Measurements from ENCODE around the gene AP1G1.

AP1G1 gene

GRCh38 chr16:71808593-71809459 is at the start of gene AP1G1:
Gene AP1G1 (minus strand): TSS chr16:71808834. CDS start chr16:71789479, 19,355 bp downstream.
- Mint-ChIP-seq H3K4me3 (peak within 1 kb of the TSS; percentile 100), H3K36me3 (ENCODE audit: low read depth) (peaks cover 43% of the 10 kb centered on the region), H3K27me3 (no peaks in the 10 kb centered on the region), H3K4me1 (ENCODE audit: low read depth) (peaks cover 19% of the 10 kb centered on the region), H3K9me3 (no peaks in the 10 kb centered on the region), H3K27ac (peak within 1 kb of the TSS; percentile 98)
- intact Hi-C loops (cut with micrococcal nuclease), result loop anchor here (1.0 to 5.0 kb wide), 4 partner anchors 38 to 87 kb away; partner anchors contain the start of gene ZNF821

- Mint-ChIP-seq H3K27me3 (no peaks in the 10 kb centered on the region), H3K4me1 (ENCODE audit: low read depth) (peaks cover 7% of the 10 kb centered on the region), H3K36me3 (ENCODE audit: low read depth) (peaks cover 85% of the 10 kb centered on the region), H3K9me3 (no peaks in the 10 kb centered on the region), H3K27ac (no peak overlapping the region), H3K4me3 (no peak overlapping the region)
- intact Hi-C loops (cut with micrococcal nuclease), result no loop called here
These were observed 47.5 kb upstream of the AP1G1 start for GRCh38 chr16:71855937-71856662.

- peaks cover 85% of the 10 kb centered on the region for H3K36me3 Mint-ChIP-seq (ENCODE audit: low read depth)
- H3K9me3 Mint-ChIP-seq, result no peaks in the 10 kb centered on the region
- intact Hi-C loops (cut with micrococcal nuclease), result no loop called here
- H3K27me3 Mint-ChIP-seq, result no peaks in the 10 kb centered on the region
- peaks cover 7% of the 10 kb centered on the region for H3K4me1 Mint-ChIP-seq (ENCODE audit: low read depth)
- H3K4me3 Mint-ChIP-seq, result no peak overlapping the region
- H3K27ac Mint-ChIP-seq, result no peak overlapping the region
These were observed 45.8 kb upstream of the AP1G1 start for GRCh38 chr16:71854369-71854948.

- Mint-ChIP-seq H3K4me3 (no peak overlapping the region), H3K27ac (no peak overlapping the region), H3K36me3 (ENCODE audit: low read depth) (peaks cover 85% of the 10 kb centered on the region), H3K9me3 (no peaks in the 10 kb centered on the region), H3K4me1 (ENCODE audit: low read depth) (peaks cover 7% of the 10 kb centered on the region), H3K27me3 (no peaks in the 10 kb centered on the region)
- intact Hi-C loops (cut with micrococcal nuclease), result no loop called here
These were observed 44.8 kb upstream of the AP1G1 start for GRCh38 chr16:71853413-71853812.

GRCh38 chr16:71852561-71852960 is 43.9 kb upstream of the AP1G1 start:
- intact Hi-C loops (cut with micrococcal nuclease), result no loop called here

GRCh38 chr16:71852158-71852557 is 43.5 kb upstream of the AP1G1 start:
- Mint-ChIP-seq H3K9me3 (no peaks in the 10 kb centered on the region), H3K27ac (no peak overlapping the region), H3K4me3 (no peak overlapping the region), H3K4me1 (ENCODE audit: low read depth) (peaks cover 12% of the 10 kb centered on the region), H3K36me3 (ENCODE audit: low read depth) (peaks cover 92% of the 10 kb centered on the region), H3K27me3 (no peaks in the 10 kb centered on the region)
- intact Hi-C loops (cut with micrococcal nuclease), result no loop called here

More at GRCh38 chr16:71852561-71852960, 43.9 kb upstream of the AP1G1 start:
- Mint-ChIP-seq H3K4me1 (ENCODE audit: low read depth) (peaks cover 8% of the 10 kb centered on the region), H3K27ac (no peak overlapping the region), H3K4me3 (no peak overlapping the region), H3K27me3 (no peaks in the 10 kb centered on the region), H3K9me3 (no peaks in the 10 kb centered on the region), H3K36me3 (ENCODE audit: low read depth) (peaks cover 90% of the 10 kb centered on the region)

- Mint-ChIP-seq H3K9me3 (no peaks in the 10 kb centered on the region), H3K36me3 (ENCODE audit: low read depth) (peaks cover 92% of the 10 kb centered on the region), H3K4me3 (no peak overlapping the region), H3K4me1 (ENCODE audit: low read depth) (peaks cover 16% of the 10 kb centered on the region), H3K27me3 (no peaks in the 10 kb centered on the region), H3K27ac (no peak overlapping the region)
- intact Hi-C loops (cut with micrococcal nuclease), result no loop called here
These were observed 43.1 kb upstream of the AP1G1 start for GRCh38 chr16:71851746-71852145.

- H3K4me3 Mint-ChIP-seq, result no peak overlapping the region
- H3K27me3 Mint-ChIP-seq, result no peaks in the 10 kb centered on the region
- H3K9me3 Mint-ChIP-seq, result no peaks in the 10 kb centered on the region
- H3K4me1 Mint-ChIP-seq (ENCODE audit: low read depth), result peaks cover 27% of the 10 kb centered on the region
- no peak overlapping the region for H3K27ac Mint-ChIP-seq
- intact Hi-C loops (cut with micrococcal nuclease), result loop anchor here (5.0 kb wide), 1 partner anchor 34 kb away; the partner anchor contains the start of gene ZNF821
- peaks cover 76% of the 10 kb centered on the region for H3K36me3 Mint-ChIP-seq (ENCODE audit: low read depth)
These were observed 40.0 kb upstream of the AP1G1 start for GRCh38 chr16:71848622-71849021.

GRCh38 chr16:71847096-71847495 is 38.5 kb upstream of the AP1G1 start:
- no peaks in the 10 kb centered on the region for H3K27me3 Mint-ChIP-seq
- H3K4me1 Mint-ChIP-seq (ENCODE audit: low read depth), result peaks cover 27% of the 10 kb centered on the region
- peaks cover 60% of the 10 kb centered on the region for H3K36me3 Mint-ChIP-seq (ENCODE audit: low read depth)
- H3K9me3 Mint-ChIP-seq, result no peaks in the 10 kb centered on the region
- intact Hi-C loops (cut with micrococcal nuclease), result loop anchor here (2.0 to 5.0 kb wide), 2 partner anchors 35 to 38 kb away; partner anchors contain the start of genes AP1G1 and ZNF821
- no peak overlapping the region for H3K27ac Mint-ChIP-seq
- H3K4me3 Mint-ChIP-seq, result peak overlapping the region; percentile 90

- Mint-ChIP-seq H3K4me1 (ENCODE audit: low read depth) (peaks cover 22% of the 10 kb centered on the region), H3K4me3 (peak overlapping the region; percentile 90), H3K9me3 (no peaks in the 10 kb centered on the region), H3K27me3 (no peaks in the 10 kb centered on the region), H3K27ac (peak overlapping the region; percentile 96), H3K36me3 (ENCODE audit: low read depth) (peaks cover 54% of the 10 kb centered on the region)
- intact Hi-C loops (cut with micrococcal nuclease), result loop anchor here (2.0 to 5.0 kb wide), 2 partner anchors 36 to 38 kb away; partner anchors contain the start of genes AP1G1 and ZNF821
These were observed 37.8 kb upstream of the AP1G1 start for GRCh38 chr16:71846431-71846830.

GRCh38 chr16:71845639-71846430 is 37.2 kb upstream of the AP1G1 start, which contains the start of gene ATXN1L:
Gene ATXN1L (plus strand): TSS chr16:71845976. CDS start chr16:71849741, 3,765 bp downstream.
- Mint-ChIP-seq H3K4me3 (peak within 1 kb of the TSS; percentile 90), H3K36me3 (ENCODE audit: low read depth) (peaks cover 48% of the 10 kb centered on the region), H3K27ac (peak within 1 kb of the TSS; percentile 96), H3K27me3 (no peaks in the 10 kb centered on the region), H3K4me1 (ENCODE audit: low read depth) (peaks cover 20% of the 10 kb centered on the region), H3K9me3 (no peaks in the 10 kb centered on the region)
- intact Hi-C loops (cut with micrococcal nuclease), result loop anchor here (2.0 to 5.0 kb wide), 2 partner anchors 36 to 37 kb away; partner anchors contain the start of genes AP1G1 and ZNF821

- intact Hi-C loops (cut with micrococcal nuclease), result no loop called here
- H3K4me1 Mint-ChIP-seq (ENCODE audit: low read depth), result peaks cover 20% of the 10 kb centered on the region
- no peak overlapping the region for H3K4me3 Mint-ChIP-seq
- H3K27ac Mint-ChIP-seq, result no peak overlapping the region
- H3K27me3 Mint-ChIP-seq, result no peaks in the 10 kb centered on the region
- no peaks in the 10 kb centered on the region for H3K9me3 Mint-ChIP-seq
- H3K36me3 Mint-ChIP-seq (ENCODE audit: low read depth), result peaks cover 25% of the 10 kb centered on the region
These were observed 34.9 kb upstream of the AP1G1 start for GRCh38 chr16:71843572-71843971.

GRCh38 chr16:71840052-71840451 is 31.4 kb upstream of the AP1G1 start:
- H3K27me3 Mint-ChIP-seq, result no peaks in the 10 kb centered on the region
- H3K4me3 Mint-ChIP-seq, result no peak overlapping the region
- no peak overlapping the region for H3K27ac Mint-ChIP-seq
- intact Hi-C loops (cut with micrococcal nuclease), result no loop called here
- H3K9me3 Mint-ChIP-seq, result no peaks in the 10 kb centered on the region
- H3K36me3 Mint-ChIP-seq (ENCODE audit: low read depth), result no peaks in the 10 kb centered on the region
- H3K4me1 Mint-ChIP-seq (ENCODE audit: low read depth), result peaks cover 6% of the 10 kb centered on the region

Data from dendritic cell treated with granulocyte-macrophage colony-stimulating factor and Interleukin-4, amounts not matched to agents 40 ng/mL and 50 ng/mL, for 4 days (primary cell).